NCI-H187 treated with DMSO at 0.1 percent for 48 hours (cell line): ENCODE results near the gene TRIM17.

Experiments used
- DNase-seq: peaks from one replicate; lab custom pipeline; 2025; lab: John Stamatoyannopoulos, UW

The TRIM17 gene

DNA sequence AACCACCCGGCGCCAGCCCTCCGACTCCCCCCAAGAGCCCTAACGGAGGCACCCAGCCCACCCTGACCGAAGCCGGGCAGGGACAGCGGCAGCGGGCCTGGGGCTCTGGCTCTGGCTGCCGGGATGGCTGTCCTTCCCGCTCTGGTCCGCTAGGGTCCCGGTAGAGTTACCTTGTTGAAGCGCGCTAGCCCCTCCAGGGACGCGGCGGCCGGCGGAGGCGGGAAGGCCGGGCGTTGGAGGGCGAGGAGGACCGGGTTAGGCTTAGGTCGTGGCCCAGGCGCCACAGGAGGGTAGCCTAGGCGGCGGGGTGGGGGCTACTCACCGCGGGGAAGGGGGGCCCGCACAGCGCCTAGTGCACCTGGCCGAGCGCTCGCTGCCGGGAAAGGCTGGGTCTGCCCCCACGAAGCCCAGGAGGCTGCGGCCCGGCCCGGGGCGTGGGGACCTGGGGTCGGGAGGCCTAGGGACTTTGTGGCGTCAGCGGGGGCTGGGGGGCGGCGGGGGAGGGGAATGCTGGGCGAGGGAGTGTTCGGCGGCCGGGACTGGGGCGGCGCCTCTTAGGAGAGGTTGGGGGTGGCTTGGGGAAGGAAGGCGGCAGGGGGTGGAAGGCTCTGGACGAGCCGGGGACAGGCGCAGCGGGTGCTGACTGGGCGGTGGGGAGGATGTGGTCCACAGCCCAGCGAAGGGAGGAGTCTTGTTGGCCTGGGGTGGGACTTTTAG is at the start of gene TRIM17:
TRIM17 (minus strand) TSS at position 645 of the 717 bp plus-strand sequence. CDS start 1,789 bp downstream, outside the sequence.
- DNase-seq = no peak

DNA sequence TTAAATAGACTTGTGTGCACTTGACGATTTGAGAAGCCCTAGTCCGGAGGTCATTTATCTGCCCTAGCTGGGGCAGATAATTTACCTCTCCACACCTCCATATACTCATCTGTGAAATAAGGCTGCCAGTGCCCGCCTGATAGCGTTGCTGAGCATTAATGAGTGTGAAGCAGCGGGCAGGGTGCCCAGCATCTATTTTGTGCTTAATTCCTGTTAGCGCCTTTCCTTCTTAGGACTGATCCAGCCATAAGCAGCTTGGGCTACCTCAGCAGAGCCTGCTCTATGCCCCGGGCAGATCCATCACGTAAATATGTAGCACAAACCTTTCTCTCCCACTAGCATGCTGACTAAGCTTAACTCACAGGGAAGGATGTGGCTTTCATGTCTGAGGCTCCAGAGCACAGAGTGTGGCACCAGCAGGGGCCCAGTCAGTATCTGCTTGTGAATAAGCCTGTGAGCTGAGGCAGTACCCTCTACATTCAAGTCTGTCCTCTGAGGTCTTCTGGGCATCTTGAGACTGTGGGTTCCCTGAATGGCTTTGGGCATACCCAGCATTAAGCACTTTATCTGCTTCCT is 49.0 kb upstream of the TRIM17 start:
- no peak for DNase-seq

- no peak for DNase-seq
Observed at GRCh38 chr1:228465141-228465540, 48.5 kb upstream of the TRIM17 start.

DNA sequence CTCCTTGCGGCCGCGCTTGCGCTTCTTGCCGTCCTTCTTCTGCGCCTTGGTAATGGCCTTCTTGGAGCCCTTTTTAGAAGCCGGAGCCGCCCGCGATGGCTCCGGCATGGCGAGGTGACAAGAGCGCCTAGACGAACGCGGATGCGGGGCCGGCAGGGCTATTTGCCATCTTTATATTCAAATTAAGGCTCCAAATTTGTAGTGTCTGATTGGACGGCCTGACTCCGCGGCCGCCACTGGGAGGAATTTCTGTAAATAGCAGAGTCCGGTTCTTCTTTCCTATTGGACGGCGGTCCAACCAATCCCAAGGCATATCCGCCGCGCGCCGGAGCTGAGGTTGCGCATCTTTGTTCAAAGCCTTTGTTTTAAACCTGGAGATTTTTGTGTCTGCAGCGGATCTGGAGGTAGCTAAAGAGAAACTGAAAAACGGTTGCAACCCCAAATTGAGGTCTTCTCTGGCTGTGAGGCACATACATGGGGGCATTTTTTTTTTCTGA is 47.9 kb upstream of the TRIM17 start:
- DNase-seq = no peak

- no peak for DNase-seq
Observed at GRCh38 chr1:228463559-228464455, 47.1 kb upstream of the TRIM17 start.

DNA sequence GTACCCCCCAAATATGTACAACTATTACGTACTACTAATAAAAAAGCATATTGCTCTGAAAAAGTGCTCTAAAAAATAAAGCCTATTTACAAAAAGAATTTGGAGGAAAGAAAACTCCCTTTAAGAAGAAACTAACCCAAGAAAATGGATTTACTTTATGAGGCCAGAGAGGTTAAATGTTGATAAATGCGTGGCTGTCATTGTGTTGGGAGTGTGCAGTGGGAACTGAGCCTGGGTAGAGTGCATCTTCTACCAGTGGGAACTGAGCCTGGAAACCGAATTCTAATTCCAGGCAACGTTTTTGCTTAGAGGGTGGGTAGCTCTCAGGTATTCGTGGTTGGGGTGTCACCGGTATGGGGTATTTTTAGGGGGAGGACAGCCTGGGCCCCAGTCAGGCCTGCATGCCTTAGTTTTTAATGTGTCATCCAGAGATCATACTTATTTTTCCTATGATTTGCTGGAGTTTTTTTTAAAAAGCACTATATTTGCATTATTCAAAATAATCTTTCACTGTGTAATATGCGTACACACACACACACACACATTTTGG is 46.4 kb upstream of the TRIM17 start:
- no peak for DNase-seq

- DNase-seq = no peak
Observed at GRCh38 chr1:228462560-228462959, 45.9 kb upstream of the TRIM17 start.

- DNase-seq = no peak
Observed at GRCh38 chr1:228460821-228461220, 44.2 kb upstream of the TRIM17 start.

DNA sequence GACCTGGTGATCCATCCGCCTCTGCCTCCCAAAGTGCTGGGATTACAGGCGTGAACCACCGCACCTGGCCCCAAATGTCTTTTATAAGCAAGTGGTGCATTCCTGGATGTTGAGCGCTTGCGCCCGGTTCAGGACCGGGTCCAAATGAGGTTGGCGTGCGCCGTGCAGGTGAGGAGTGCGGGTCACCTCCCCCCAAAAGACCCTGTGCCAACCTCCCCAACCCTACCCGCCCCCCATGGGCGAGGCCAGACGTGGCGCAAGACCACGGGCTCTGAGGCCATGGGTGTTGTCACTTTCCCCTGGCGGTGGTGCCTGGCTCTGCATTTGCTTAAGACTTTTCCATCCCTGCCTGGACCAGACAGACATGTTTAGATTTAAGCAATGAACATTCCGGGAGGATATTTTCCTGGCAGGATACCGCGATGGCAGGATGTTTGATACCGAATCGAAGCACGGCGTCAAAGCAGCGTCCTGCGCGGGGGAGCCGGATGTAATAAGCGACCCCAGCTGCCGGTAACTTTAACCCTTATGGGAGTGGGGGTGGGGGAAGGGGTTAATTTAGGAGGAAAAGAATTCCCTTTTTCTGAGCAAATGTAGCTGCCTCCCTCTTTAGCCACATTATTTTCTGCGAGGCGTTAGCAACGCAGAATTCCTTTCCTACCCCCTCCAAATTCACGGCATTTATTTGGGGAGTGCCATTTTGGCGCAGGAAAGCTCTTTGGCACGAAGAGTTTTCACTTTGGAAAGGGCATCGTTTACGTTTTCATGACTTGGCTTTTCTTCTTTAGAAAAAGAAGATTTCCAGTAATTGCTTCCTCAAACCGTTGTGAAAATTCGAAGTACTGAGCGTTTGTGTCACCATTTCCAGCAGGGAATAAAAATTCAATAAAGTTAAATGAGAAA is 42.7 kb upstream of the TRIM17 start:
- DNase-seq = no peak

GRCh38 chr1:228457396-228458176 is 40.9 kb upstream of the TRIM17 start:
- peak; percentile 83 for DNase-seq

- no peak for DNase-seq
Observed at GRCh38 chr1:228457017-228457395, 40.3 kb upstream of the TRIM17 start.

- DNase-seq = no peak
Observed at GRCh38 chr1:228456252-228457016, 39.8 kb upstream of the TRIM17 start.

- DNase-seq = no peak
Observed at GRCh38 chr1:228455715-228456114, 39.1 kb upstream of the TRIM17 start.

GRCh38 chr1:228454238-228454637 is 37.6 kb upstream of the TRIM17 start:
- DNase-seq = no peak

DNA sequence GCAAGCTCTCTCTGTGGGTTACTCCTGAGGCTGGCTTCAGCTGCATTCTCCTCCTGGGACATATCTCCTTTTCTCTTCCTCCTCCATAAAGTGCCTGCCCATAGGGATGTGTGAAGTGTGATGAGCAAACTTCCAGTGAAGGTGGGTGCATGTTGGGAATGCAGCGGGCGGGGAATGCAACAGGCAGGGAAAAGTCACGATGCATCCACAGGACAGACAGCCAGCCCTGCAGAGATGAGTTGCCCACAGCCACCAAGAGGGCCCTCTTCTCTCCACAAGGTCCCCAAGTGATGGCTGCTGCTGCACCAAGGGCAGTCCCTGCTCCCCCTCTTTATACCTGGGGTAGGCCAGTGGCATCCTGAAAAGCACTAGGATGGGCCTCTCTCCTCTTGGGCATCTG is 37.0 kb upstream of the TRIM17 start:
- DNase-seq = no peak

DNA sequence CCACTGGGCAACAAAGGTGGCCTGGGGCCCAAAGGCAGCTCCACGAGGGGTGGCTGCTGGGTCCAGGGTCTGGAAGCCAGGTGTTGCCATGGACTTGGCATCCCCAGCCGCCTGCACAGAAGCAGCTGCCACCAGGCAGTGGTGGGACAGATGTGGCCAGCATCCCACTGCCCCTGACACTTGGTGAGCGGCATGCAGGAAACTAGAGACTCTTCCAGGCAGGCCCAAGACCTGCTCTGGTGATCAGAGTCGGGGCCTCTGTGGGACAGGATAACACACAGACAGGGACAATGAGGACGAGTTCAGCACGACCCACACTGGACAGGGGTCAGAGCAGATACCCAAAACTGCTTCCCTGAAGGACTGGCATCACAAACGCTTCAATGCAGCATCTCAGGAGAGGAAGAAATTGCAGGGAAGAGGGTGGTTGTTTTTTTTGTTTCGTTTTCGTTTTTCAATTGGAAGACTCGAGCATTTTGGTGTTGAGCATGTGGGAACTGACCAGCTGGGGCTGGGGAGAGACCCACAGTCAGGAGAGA is 36.4 kb upstream of the TRIM17 start:
- no peak for DNase-seq

- DNase-seq = no peak
Observed at GRCh38 chr1:228452194-228453021, 35.7 kb upstream of the TRIM17 start.

DNA sequence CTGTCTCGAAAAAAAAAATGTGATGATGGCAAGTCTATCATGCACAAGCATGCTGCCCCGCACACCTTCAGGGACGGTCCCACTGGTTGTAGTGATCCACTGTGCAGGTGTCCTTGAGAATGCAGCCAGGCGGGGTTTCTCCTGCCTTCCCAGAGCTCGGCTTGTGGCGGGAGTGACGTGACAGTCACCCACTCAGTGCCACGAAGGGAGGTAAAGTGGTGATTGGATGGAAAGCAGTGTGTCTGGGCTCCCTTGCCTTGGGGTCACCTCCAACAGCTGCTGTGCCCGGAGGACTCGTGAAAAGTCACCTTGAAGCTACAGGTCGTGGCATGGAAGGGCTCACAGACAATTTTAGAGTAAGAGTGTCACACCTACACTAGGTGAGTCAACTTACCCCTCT is 33.5 kb upstream of the TRIM17 start:
- no peak for DNase-seq

- no peak for DNase-seq
Observed at GRCh38 chr1:228448372-228448771, 31.7 kb upstream of the TRIM17 start.
